Mucosa of stomach (tissue), 1 donor: ENCODE results near the gene TTLL11.

Experiments used
- H3K27me3 ChIP-seq: one replicate; pipeline ENCODE4 v1.7.0; 2013; ENCODE audit warnings: mild to moderate bottlenecking, low read length; ENCODE audit not compliant: control insufficient read depth, insufficient read depth
- H3K36me3 ChIP-seq: one replicate; pipeline ENCODE4 v1.7.0; 2013; ENCODE audit warnings: low read length; ENCODE audit not compliant: control insufficient read depth, insufficient read depth
- H3K4me1 ChIP-seq: one replicate; pipeline ENCODE4 v1.7.0; 2013; ENCODE audit warnings: mild to moderate bottlenecking, low read length; ENCODE audit not compliant: control insufficient read depth, insufficient read depth
- H3K4me3 ChIP-seq: one replicate; pipeline ENCODE4 v1.7.0; 2013; ENCODE audit warnings: low read length
- H3K9ac ChIP-seq: one replicate; pipeline ENCODE4 v1.7.0; 2013; ENCODE audit warnings: mild to moderate bottlenecking, low read length, moderate library complexity
- H3K9me3 ChIP-seq: one replicate; pipeline ENCODE4 v1.7.0; 2013; ENCODE audit warnings: mild to moderate bottlenecking, low read length, moderate library complexity; ENCODE audit not compliant: control insufficient read depth
- donor health status: Pancreatic carcinoma.

Gene TTLL11

GRCh38 chr9:121844562-121844961, 248.5 kb downstream of the TTLL11 start:
- no peaks in the 10 kb centered on the region for H3K4me1 ChIP-seq

GRCh38 chr9:121844098-121844497, 249.0 kb downstream of the TTLL11 start:
- H3K9ac ChIP-seq = no peak overlapping the region
- H3K27me3 ChIP-seq = no peaks in the 10 kb centered on the region
- no peak overlapping the region for H3K4me3 ChIP-seq
- no peaks in the 10 kb centered on the region for H3K4me1 ChIP-seq
- no peaks in the 10 kb centered on the region for H3K36me3 ChIP-seq
- H3K9me3 ChIP-seq = no peaks in the 10 kb centered on the region

More at GRCh38 chr9:121844562-121844961, 248.5 kb downstream of the TTLL11 start:
- Histone ChIP-seq H3K36me3 (no peaks in the 10 kb centered on the region), H3K9me3 (no peaks in the 10 kb centered on the region), H3K9ac (no peak overlapping the region), H3K27me3 (no peaks in the 10 kb centered on the region), H3K4me3 (no peak overlapping the region)

DNA sequence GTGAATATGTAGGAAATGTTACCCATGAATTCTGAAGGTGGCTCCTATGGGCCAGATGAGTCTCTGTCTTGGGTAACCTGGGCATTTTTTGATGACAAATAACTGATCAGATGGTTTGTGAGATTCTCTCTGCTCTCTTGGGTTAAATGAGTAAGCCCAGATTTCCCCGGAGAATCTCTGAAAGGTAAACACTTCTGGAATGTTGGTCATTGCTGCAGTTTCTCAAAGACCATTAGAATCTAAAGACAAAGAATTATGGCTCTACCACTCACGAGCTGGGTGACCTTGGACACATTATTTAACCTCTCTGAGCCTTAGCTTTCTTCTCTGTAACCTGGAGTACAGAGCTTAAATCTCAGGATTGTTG, 250.5 kb downstream of the TTLL11 start:
- Histone ChIP-seq H3K4me3 (no peak overlapping the region), H3K27me3 (no peaks in the 10 kb centered on the region), H3K4me1 (no peaks in the 10 kb centered on the region), H3K9me3 (no peaks in the 10 kb centered on the region), H3K36me3 (no peaks in the 10 kb centered on the region), H3K9ac (no peak overlapping the region)

- no peaks in the 10 kb centered on the region for H3K9me3 ChIP-seq
- no peaks in the 10 kb centered on the region for H3K4me1 ChIP-seq
- no peak overlapping the region for H3K4me3 ChIP-seq
- H3K9ac ChIP-seq = no peak overlapping the region
- no peaks in the 10 kb centered on the region for H3K36me3 ChIP-seq
- no peaks in the 10 kb centered on the region for H3K27me3 ChIP-seq
Measured at GRCh38 chr9:121841771-121842611, 251.1 kb downstream of the TTLL11 start.

DNA sequence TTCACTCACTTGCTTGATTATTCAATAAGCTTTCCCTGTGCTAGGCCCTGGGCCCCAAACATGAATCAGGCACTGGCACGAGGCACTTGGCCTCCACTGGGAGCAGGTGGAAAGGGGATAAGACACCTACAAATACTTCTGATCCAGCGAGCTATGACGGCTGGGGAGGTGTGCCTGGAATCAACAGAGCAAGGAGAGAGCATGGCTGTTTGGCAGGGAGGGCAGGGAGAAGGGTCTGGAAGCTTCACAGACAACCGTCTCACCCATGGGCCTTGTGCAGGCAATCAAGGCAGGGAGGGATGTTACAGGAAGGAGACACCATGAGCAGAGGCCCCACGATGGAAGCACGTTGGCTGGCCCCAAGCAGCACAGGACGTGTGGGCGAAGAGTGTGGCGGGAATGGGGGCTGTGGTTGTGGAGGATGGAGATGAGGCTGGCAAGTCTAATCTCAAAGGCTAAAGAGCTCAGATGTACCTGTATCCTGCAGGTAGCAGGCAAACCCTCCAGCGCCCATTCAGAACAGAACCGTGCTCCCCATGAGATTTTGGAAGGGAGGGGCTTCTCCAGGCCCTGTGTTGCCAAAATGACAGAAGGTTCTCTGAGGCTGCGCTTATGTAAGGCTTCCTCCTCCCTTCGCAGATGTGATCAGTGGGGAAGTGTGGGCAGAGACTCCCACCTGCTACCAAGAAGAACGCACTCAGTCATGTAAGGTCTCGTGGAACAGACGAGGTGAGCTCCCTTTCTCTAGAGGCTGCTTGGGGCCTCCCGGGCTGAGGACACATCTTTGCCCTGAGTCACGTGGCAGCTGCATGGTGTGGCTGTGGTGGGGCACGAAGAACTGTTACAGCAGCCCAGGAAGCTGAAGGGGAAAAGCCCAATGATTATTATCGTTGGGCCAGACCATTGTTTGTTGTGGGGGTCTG, 252.0 kb downstream of the TTLL11 start:
- Histone ChIP-seq H3K4me1 (peaks cover 5% of the 10 kb centered on the region), H3K36me3 (no peaks in the 10 kb centered on the region), H3K9ac (no peak overlapping the region), H3K27me3 (no peaks in the 10 kb centered on the region), H3K9me3 (no peaks in the 10 kb centered on the region), H3K4me3 (no peak overlapping the region)

DNA sequence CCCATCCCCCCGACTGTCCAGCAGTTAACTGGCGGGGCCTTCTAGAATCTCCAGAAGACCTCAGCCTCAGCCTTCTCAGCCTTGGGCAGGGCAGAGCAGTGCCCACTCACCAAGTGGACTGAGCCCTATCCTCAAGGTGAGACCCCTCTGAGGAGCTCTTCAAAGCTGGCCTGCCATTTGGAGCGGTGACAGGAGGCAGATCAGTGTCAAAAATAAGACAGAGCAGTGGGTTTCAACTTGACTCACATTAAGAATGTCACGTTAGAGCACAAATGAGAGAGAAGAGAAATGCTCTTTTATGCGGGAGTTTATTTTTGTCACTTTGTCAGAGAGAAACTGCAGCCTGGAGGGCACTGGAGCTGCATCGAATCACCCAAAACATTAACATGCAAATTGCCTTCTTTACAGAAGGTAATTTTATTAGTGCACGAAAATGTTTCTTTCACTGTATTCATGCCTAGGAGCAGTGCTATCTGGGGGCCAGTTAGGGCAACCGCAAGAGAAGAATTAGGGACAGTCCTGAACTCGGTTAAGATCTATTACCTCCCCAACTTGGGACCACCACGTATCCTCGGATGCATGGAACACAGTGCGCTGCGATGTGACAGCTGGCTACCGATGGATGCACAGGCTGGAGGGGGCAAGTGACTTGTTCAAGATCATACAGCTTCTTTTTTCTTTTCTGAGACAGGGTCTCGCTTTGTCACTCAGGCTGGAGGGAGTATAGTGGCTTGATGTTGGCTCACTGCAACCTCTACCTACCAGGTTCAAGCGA, 253.2 kb downstream of the TTLL11 start:
- Histone ChIP-seq H3K9me3 (no peaks in the 10 kb centered on the region), H3K4me3 (no peak overlapping the region), H3K36me3 (no peaks in the 10 kb centered on the region), H3K9ac (no peak overlapping the region), H3K4me1 (peaks cover 9% of the 10 kb centered on the region), H3K27me3 (no peaks in the 10 kb centered on the region)

- H3K4me1 ChIP-seq = peaks cover 9% of the 10 kb centered on the region
- no peak overlapping the region for H3K4me3 ChIP-seq
- no peaks in the 10 kb centered on the region for H3K36me3 ChIP-seq
- no peaks in the 10 kb centered on the region for H3K9me3 ChIP-seq
- H3K27me3 ChIP-seq = no peaks in the 10 kb centered on the region
- H3K9ac ChIP-seq = no peak overlapping the region
Measured at GRCh38 chr9:121838746-121839669, 254.1 kb downstream of the TTLL11 start.

GRCh38 chr9:121837113-121837961, 255.8 kb downstream of the TTLL11 start:
- no peak overlapping the region for H3K9ac ChIP-seq
- H3K36me3 ChIP-seq = no peaks in the 10 kb centered on the region
- no peaks in the 10 kb centered on the region for H3K27me3 ChIP-seq
- peaks cover 9% of the 10 kb centered on the region for H3K4me1 ChIP-seq
- no peaks in the 10 kb centered on the region for H3K9me3 ChIP-seq
- H3K4me3 ChIP-seq = no peak overlapping the region

DNA sequence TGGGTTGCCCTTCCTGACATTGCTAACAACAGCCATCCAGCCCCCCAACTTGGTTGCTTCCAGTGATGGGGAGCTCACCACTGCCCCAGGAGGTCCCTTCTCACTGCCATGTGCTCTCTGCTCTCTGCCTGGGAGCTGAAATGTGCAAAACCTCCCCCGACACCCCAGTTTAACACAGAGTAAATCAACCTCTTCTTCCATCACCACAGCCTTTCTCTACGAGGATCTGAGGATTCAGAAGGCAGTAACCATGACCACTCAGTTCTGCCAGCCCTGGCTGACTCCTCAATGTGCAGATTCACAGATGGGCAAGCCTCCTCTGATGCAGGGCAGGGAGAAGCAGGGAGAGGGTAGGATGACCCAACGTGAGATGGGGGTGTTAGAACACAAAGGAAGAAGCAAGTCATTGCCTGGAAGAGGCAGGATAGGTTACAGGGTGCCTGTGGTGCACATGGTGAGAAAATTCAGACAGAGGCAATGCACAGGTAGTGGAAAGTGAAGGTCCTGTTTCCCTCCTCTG, 256.7 kb downstream of the TTLL11 start:
- H3K36me3 ChIP-seq = no peaks in the 10 kb centered on the region
- no peaks in the 10 kb centered on the region for H3K27me3 ChIP-seq
- no peak overlapping the region for H3K4me3 ChIP-seq
- H3K9me3 ChIP-seq = no peaks in the 10 kb centered on the region
- H3K9ac ChIP-seq = no peak overlapping the region
- H3K4me1 ChIP-seq = peaks cover 9% of the 10 kb centered on the region

- no peaks in the 10 kb centered on the region for H3K27me3 ChIP-seq
- peaks cover 9% of the 10 kb centered on the region for H3K4me1 ChIP-seq
- H3K9me3 ChIP-seq = no peaks in the 10 kb centered on the region
- no peak overlapping the region for H3K4me3 ChIP-seq
- H3K9ac ChIP-seq = no peak overlapping the region
- H3K36me3 ChIP-seq = no peaks in the 10 kb centered on the region
Measured at GRCh38 chr9:121835587-121836365, 257.3 kb downstream of the TTLL11 start.
